Astrocyte of the cerebellum (primary cell): ENCODE data around the gene PCDH7.

ENCODE experiments used
- DNase-seq: peaks from one replicate; pipeline ENCODE4 v3.0.0-alpha.2; 2011; ENCODE audit warnings: low read depth
- H3K4me3 ChIP-seq: 2 replicates; pipeline ENCODE4 v1.5.1; 2011; ENCODE audit warnings: mild to moderate bottlenecking, low read depth, low read length, moderate library complexity
- CTCF ChIP-seq: IDR thresholded peaks from 2 replicates; pipeline ENCODE4 v1.5.1; 2012; ENCODE audit warnings: low read length, low read depth, moderate library complexity, mild to moderate bottlenecking; ENCODE audit errors: missing control alignments
- in situ Hi-C: cut with HindIII; loops from 2 replicates; pipeline ENCODE4 v1.10.0; 2017; ENCODE audit warnings: low sequenced_read_pairs

Gene PCDH7

DNA sequence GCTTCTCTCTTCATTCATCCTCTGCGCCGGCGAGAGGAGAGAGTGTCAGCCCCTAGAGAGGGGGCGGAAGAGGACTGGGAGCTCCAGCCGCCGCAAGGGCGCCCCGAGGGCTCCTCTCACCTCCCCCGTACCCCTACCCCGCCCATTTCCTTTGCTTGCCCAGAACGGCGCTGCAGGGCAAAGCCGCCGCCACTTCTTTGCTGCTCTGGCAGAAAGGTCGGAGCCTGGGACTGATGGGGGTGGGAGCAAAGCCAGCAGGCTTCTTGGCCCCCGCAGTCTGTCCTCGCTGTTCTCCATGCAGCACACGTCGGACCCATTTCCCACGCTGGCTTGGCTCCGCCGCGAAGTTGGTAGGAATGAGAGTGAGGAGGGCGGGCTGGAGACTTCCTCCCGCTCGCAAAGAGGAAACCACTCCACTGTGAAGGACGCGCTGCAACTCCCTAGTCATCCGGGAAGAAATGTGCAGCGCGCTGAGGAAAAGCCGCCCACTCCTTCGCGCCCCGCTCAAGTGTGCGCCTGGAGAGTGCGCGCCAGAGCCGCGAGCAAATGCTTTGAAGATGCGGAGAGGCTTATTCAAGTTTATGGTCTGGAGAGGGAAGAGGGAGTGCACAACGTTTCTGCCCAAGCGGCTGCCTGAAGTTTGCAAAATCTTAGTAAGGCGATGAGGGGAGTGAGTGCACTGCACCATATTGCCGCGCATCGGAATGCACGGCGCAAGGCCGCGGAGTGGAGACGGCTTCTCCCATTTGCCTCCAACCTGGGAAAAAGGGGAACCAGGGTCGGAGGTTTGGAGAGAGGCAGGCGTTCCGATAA, 2.8 kb upstream of the PCDH7 start:
- H3K4me3 ChIP-seq = peak overlapping the region; percentile 62
- TF ChIP-seq CTCF = no peak
- in situ Hi-C loops = no loop called here
- no peak for DNase-seq

DNA sequence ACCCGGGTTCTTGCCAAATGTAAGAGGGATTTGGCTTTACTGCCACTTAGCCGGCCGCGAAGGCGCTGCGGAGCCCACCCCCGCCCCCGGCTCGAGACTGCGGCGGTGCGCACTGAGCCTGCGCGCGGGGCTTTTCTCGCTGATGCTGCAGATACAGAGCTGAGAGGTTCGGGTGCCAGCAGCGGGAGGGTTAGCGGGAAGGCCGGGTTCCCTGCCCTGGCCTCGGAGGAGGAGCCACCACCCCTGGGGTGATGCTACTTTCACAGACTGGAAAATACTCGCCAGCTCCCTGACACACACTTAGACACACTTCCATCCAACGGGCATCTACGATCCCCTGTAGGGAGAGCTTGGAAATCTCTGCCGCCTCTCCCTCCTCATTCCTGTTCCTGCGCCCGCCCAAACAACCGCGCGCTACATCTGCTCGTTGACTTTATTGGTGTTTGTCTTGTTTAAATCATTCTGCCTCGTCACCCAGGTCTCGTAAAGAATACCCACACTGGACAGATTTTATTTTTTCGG, 2.1 kb upstream of the PCDH7 start:
- TF ChIP-seq CTCF = no peak
- in situ Hi-C loops = no loop called here
- peak overlapping the region; percentile 62 for H3K4me3 ChIP-seq
- DNase-seq = no peak

GRCh38 chr4:30718641-30719453, 1.3 kb upstream of the PCDH7 start:
- H3K4me3 ChIP-seq = peak overlapping the region; percentile 62
- DNase-seq = no peak
- TF ChIP-seq CTCF = peak; percentile 36

GRCh38 chr4:30719454-30720020, 632 bp upstream of the PCDH7 start:
- no peak for TF ChIP-seq CTCF
- DNase-seq = no peak
- in situ Hi-C loops = no loop called here
- peak overlapping the region; percentile 62 for H3K4me3 ChIP-seq

More at GRCh38 chr4:30718641-30719453, 1.3 kb upstream of the PCDH7 start:
- in situ Hi-C loops = no loop called here

- no peak for TF ChIP-seq CTCF
- in situ Hi-C loops = no loop called here
- H3K4me3 ChIP-seq = peak overlapping the region; percentile 62
- no peak for DNase-seq
Observed at GRCh38 chr4:30720661-30721184, 554 bp downstream of the PCDH7 start.
